ENCODE data around the gene MATN4.
"Not testable (repeated sequence)": the region's sequence is repeated elsewhere in the genome, so short reads cannot be mapped to it uniquely, and the experiment has no call there.

MATN4 gene, protein sequence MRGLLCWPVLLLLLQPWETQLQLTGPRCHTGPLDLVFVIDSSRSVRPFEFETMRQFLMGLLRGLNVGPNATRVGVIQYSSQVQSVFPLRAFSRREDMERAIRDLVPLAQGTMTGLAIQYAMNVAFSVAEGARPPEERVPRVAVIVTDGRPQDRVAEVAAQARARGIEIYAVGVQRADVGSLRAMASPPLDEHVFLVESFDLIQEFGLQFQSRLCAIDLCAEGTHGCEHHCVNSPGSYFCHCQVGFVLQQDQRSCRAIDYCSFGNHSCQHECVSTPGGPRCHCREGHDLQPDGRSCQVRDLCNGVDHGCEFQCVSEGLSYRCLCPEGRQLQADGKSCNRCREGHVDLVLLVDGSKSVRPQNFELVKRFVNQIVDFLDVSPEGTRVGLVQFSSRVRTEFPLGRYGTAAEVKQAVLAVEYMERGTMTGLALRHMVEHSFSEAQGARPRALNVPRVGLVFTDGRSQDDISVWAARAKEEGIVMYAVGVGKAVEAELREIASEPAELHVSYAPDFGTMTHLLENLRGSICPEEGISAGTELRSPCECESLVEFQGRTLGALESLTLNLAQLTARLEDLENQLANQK

DNA sequence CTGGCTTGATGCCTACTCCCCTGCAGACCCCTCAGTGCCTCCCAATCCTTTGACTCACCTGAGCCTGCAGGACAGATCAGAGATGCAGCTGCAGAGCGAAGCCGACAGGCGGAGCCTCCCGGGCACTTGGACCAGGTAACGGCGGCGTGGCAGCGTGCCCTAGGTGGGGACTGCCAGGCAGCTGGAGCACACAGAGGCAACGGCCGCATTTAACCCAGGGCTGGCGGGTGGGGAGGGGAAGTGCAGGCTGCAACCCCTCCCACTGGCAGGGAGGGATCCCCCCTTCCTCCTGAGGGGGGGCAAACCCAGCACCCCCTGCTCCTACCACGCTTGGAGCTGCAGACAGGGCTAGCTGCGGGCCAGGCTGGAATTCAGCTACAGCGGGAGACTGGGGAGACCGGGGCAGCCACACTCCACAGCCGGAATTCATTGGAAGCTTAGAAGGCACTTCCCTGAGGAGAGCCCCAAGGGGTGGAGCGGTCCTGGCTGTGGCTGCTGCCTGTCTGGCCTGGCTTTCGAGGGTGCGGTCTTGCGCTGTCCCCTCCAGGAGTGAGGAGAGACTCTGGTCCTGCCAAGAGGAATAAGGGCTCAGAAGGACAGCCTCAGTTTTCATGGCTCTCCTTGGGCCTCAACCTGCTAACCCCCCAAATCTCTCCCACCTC is at the start of gene MATN4:
Gene MATN4 (minus strand): TSS at position 183 of the 662 bp plus-strand sequence. CDS start 2,717 bp downstream, outside the sequence.
- DNase-seq (ENCODE audit: low read depth): no peak

- peak; percentile 58 for DNase-seq (ENCODE audit: low read depth)
Measured at GRCh38 chr20:45355209-45356084, 47.3 kb upstream of the MATN4 start.

GRCh38 chr20:45354423-45355208 is 46.5 kb upstream of the MATN4 start:
- DNase-seq (ENCODE audit: low read depth): no peak

- DNase-seq (ENCODE audit: low read depth): no peak
Measured at GRCh38 chr20:45353746-45354145, 45.6 kb upstream of the MATN4 start.

DNA sequence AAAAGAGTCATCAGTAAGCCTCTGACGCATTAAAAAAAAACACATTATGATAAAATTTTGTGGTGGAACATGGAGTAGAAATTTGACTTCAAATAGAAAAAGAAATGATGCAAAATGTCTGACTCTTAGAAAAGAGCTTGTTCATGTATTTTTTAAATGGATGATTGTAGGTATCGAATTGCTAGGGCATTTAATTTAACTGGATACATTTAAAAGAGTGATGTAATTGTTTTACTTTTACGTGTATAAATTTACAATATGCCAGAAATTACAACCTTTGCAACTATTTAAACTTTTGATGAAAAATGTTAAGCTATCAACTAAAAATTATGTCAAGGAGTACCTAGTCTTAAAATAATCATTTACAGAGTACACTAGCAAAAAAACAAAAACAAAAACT is 44.6 kb upstream of the MATN4 start:
- DNase-seq (ENCODE audit: low read depth): no peak

GRCh38 chr20:45350795-45351194 is 42.7 kb upstream of the MATN4 start:
- DNase-seq (ENCODE audit: low read depth): not testable (repeated sequence)

DNA sequence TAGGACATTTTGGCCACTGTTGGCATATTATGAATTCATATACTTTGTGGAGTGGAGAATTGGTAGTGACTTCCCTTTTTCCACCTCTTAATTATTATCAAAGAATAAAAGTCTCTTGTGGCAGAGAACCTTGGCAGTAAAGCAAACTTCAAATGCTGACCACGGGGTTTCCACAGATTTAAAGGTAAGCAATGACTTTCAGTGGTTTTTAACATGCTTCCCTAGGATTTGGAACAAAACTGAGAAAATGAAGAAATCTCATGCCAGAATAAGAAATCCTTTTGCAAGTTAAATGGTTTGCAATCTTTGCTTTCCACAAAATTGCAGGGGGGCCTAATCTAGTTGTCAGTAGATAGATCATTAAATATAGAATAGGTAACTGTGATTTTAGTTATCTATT is 42.1 kb upstream of the MATN4 start:
- no peak for DNase-seq (ENCODE audit: low read depth)

GRCh38 chr20:45347936-45348778 is 40.1 kb upstream of the MATN4 start, which contains the start of gene SDC4:
SDC4 (minus strand) TSS chr20:45348424; CDS start chr20:45348384, 40 bp downstream.
- DNase-seq (ENCODE audit: low read depth): no peak

- DNase-seq (ENCODE audit: low read depth): no peak
Measured at GRCh38 chr20:45347297-45347935, 39.3 kb upstream of the MATN4 start.

DNA sequence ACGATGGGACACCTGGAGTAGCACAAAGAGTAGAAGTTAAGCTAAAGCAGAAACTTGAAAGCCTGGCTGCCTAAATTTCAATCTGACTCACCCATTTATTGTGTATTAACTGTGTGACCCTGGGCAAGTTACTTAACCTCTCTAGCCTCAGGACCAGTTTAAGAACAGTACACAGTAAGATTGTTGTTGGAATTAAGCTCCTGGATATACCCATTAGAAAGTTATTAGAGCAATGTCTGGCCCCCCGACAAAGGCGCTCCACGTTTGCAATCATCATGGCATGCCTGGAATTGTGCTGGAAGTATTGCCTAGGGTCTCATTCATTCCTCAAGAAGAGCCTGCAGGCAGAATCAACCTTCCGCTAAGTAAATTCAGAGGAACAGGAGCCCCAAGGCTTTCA is 38.8 kb upstream of the MATN4 start:
- DNase-seq (ENCODE audit: low read depth): no peak

DNA sequence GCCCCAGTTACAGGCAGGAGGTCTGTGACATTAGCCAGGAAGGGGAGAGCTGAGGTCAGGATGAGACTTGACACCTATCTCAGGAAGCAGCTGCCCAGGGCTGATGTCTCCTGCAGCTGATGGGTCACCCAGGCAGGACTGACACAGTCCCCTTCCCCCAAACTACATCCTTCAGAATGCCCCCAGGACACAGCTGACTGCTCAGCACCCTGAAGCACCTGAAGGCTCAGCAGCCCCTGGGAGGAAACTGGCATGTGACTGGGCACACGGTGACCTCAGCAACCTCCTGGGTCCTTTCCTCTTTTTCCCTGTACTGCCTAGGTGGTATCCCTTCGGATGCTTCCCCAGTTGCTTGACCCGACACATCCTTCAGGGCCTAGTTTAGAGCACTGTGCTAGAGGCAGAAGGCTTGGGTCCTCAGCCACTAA is 38.2 kb upstream of the MATN4 start:
- no peak for DNase-seq (ENCODE audit: low read depth)

GRCh38 chr20:45345104-45345936 is 37.2 kb upstream of the MATN4 start:
- DNase-seq (ENCODE audit: low read depth): no peak

GRCh38 chr20:45344168-45344860 is 36.2 kb upstream of the MATN4 start:
- peak; percentile 94 for DNase-seq (ENCODE audit: low read depth)

- DNase-seq (ENCODE audit: low read depth): no peak
Measured at GRCh38 chr20:45343532-45344167, 35.6 kb upstream of the MATN4 start.

DNA sequence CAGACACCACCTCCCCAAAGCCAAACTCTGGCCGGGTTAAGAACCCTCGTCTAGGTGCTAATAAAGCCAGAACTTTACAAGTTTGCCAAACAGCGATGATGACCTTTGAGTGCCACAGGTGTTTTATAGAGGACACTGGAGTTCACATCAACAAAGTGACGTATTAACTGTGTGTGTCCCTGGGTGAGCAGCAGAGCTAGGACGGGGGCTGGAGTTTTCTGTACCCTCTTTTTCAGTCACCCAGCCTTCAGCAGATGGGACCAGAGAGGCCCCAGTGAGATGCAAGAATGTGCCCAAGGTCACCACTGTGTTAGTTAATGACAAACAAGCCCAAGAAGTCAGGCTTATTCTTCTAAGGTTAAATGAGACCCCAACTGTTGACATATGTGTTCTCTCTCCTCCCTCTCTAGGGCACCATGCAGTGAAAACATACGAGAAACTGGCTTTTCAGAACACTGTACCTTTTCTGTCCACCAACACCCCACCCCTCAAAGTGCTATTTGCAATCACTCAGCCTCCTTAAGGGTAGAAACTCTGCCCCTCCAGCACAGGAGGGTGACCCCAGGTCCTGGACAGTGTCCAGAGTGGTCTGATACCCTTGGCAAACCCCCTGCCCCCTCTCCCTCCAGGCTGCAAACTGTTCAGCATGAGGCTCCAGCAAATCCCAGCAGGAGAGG is 34.9 kb upstream of the MATN4 start:
- no peak for DNase-seq (ENCODE audit: low read depth)

DNA sequence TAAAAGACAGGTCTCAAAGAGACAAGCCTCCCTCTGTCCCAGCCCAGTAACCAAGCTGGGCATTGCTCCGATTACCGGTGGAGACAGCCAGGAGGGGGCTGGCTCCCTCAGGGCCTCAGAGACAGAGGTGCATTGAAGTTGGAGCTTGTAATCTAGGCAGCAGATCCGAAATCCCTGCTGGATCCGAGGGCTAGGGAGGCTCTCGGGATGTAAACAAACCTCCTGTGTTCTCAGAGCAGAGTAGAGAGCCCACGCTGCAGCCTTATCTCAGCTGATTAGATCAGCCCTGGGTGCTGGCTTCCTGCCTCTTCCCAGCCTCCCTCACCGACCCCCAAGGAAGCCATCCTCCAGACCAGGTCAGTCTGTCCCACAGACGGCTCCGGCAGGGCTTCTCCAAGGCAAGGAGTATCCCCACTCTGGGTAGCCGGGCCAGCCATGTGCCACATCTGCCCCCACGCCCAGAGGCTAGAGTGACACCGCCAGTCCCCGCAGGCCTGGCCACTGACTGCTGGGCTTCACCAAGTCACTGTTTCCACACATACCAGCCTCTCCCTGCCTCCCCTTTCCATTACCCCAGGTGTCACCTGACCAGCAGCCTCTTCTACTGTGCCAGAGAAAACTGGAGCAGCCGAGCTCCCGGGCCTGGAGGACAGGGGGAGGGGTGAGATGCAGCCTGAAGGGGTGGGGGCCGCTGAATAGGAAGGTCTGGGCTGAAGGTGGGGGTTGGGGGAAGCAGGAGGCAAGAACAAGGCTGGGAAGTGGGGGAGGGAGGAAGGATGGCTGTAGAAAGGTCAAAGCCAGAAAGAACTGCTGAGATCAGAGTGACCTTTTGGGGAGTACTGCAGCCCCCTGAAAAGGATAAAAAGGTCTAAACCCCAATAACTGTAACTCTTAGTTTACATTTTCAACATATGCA is 34.1 kb upstream of the MATN4 start:
- DNase-seq (ENCODE audit: low read depth): no peak

Measured in HS-5 (cell line).